ENCODE measurements around the gene PHF19.

- TF ChIP-seq CTCF (IDR thresholded peaks at IDR 0.05) (no peak), POLR2A (IDR thresholded peaks at IDR 0.05) (no peak), POLR2AphosphoS5 (IDR thresholded peaks at IDR 0.05) (no peak)
Measured at GRCh38 chr9:120863833-120864232, 13.2 kb downstream of the PHF19 start.
